ENCODE data around the gene PAOX.

The PAOX gene

GRCh38 chr10:133379152-133379800 lies at the start of gene PAOX:
Gene PAOX (plus strand): TSS chr10:133379262. CDS start chr10:133379317, 55 bp downstream.
- peak; percentile 71 for DNase-seq

GRCh38 chr10:133329491-133330202 lies 49.4 kb upstream of the PAOX start:
- DNase-seq, result peak; percentile 88

- DNase-seq, result no peak
Observed at GRCh38 chr10:133332936-133333699, 45.9 kb upstream of the PAOX start.

GRCh38 chr10:133334503-133335245 lies 44.4 kb upstream of the PAOX start:
- no peak for DNase-seq

- DNase-seq, result peak; percentile 79
Observed at GRCh38 chr10:133335246-133336117, 43.6 kb upstream of the PAOX start.

- no peak for DNase-seq
Observed at GRCh38 chr10:133336118-133336576, 42.9 kb upstream of the PAOX start.

- no peak for DNase-seq
Observed at GRCh38 chr10:133336577-133337369, 42.3 kb upstream of the PAOX start, which contains the start of gene CALY. Gene CALY (minus strand): TSS chr10:133336896. CDS start chr10:133328989, 7,907 bp downstream.

GRCh38 chr10:133337370-133337725 lies 41.7 kb upstream of the PAOX start:
- no peak for DNase-seq

GRCh38 chr10:133338080-133339071 lies 40.7 kb upstream of the PAOX start:
- no peak for DNase-seq

- no peak for DNase-seq
Observed at GRCh38 chr10:133339708-133340380, 39.2 kb upstream of the PAOX start.

- no peak for DNase-seq
Observed at GRCh38 chr10:133341983-133342382, 37.1 kb upstream of the PAOX start.

- DNase-seq, result no peak
Observed at GRCh38 chr10:133342942-133343341, 36.1 kb upstream of the PAOX start.

- DNase-seq, result no peak
Observed at GRCh38 chr10:133343558-133343957, 35.5 kb upstream of the PAOX start.

- no peak for DNase-seq
Observed at GRCh38 chr10:133344236-133344635, 34.8 kb upstream of the PAOX start.

GRCh38 chr10:133346413-133346812 lies 32.6 kb upstream of the PAOX start:
- DNase-seq, result no peak

GRCh38 chr10:133347710-133348517 lies 31.1 kb upstream of the PAOX start:
- no peak for DNase-seq

GRCh38 chr10:133349160-133349568 lies 29.9 kb upstream of the PAOX start:
- DNase-seq, result no peak

GRCh38 chr10:133349577-133350011 lies 29.5 kb upstream of the PAOX start:
- no peak for DNase-seq
